ENCODE measurements around the gene SAMD4A.
"Not testable (repeated sequence)": the region's sequence is repeated elsewhere in the genome, so short reads cannot be mapped to it uniquely, and the experiment has no call there.

DNA sequence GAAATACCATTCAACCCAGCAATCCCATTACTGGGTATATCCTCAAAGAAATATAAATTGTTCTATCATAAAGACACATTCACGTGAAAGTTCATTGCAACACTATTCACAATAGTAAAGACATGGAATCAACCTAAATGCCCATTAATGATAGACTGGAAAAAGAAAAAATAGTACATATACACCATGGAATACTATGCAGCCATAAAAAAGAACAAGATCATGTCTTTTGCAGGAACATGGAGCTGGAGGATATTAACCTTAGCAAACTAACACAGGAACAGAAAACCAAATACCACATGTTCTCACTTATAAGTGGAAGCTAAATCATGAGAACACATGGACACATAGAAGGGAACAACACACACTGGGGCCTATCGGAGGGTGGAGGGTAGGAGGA is 234.6 kb downstream of the SAMD4A start:
- TF ChIP-seq, protein P1, sequence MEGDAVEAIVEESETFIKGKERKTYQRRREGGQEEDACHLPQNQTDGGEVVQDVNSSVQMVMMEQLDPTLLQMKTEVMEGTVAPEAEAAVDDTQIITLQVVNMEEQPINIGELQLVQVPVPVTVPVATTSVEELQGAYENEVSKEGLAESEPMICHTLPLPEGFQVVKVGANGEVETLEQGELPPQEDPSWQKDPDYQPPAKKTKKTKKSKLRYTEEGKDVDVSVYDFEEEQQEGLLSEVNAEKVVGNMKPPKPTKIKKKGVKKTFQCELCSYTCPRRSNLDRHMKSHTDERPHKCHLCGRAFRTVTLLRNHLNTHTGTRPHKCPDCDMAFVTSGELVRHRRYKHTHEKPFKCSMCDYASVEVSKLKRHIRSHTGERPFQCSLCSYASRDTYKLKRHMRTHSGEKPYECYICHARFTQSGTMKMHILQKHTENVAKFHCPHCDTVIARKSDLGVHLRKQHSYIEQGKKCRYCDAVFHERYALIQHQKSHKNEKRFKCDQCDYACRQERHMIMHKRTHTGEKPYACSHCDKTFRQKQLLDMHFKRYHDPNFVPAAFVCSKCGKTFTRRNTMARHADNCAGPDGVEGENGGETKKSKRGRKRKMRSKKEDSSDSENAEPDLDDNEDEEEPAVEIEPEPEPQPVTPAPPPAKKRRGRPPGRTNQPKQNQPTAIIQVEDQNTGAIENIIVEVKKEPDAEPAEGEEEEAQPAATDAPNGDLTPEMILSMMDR (IDR thresholded peaks at IDR 0.05; ENCODE audit: insufficient read depth, low read length) = not testable (repeated sequence)
- not testable (repeated sequence) for TF ChIP-seq POLR2AphosphoS5 (IDR thresholded peaks at IDR 0.05; ENCODE audit: low read depth)

All from HL-60 (cell line).